Heart right ventricle (tissue), 16 donors: ENCODE results near the gene TENM4. TPM values are rescaled to one million over a fixed set of nuclear protein-coding genes. Genes with fewer than 3 reads are reported as not detected.

Experiments
- ATAC-seq, 8 donors: fragments of 200-7000 bp; cut with Tn5 transposase; one replicate each; pipeline ENCODE4 v1.9.1; 2020; ENCODE audit warnings: mild to moderate bottlenecking in 8 of 8, moderate library complexity in 8 of 8, moderate number of reproducible peaks in 1 of 8
- DNase-seq, 2 donors: peaks; one replicate each; pipeline ENCODE4 v3.0.0-alpha.2; 2020
- H3K27ac ChIP-seq, 10 donors: fragments of 200-600 bp; sonication (generic) in 2 of 10; one replicate each; pipeline versions ENCODE4 v1.5.0 to v1.8.0; 2020 to 2022; ENCODE audit warnings: mild to moderate bottlenecking in 3 of 10
- H3K27me3 ChIP-seq, 7 donors: fragments of 200-600 bp; one replicate each; pipeline ENCODE4 v1.8.0; 2021 to 2022; ENCODE audit warnings: mild to moderate bottlenecking in 2 of 7
- H3K36me3 ChIP-seq, 9 donors: fragments of 200-600 bp; sonication (generic) in 1 of 9; one replicate each; pipeline versions ENCODE4 v1.5.0 to v1.8.0; 2020 to 2022; ENCODE audit warnings: mild to moderate bottlenecking in 2 of 9
- H3K4me1 ChIP-seq, 9 donors: fragments of 200-600 bp; sonication (generic) in 1 of 9; one replicate each; pipeline versions ENCODE4 v1.5.0 to v1.8.0; 2020 to 2022; ENCODE audit warnings: mild to moderate bottlenecking in 4 of 9
- H3K4me3 ChIP-seq, 10 donors: fragments of 200-600 bp; sonication (generic) in 2 of 10; one replicate each; pipeline versions ENCODE4 v1.5.0 to v1.8.0; 2020 to 2022; ENCODE audit warnings: mild to moderate bottlenecking in 7 of 10, moderate library complexity in 2 of 10
- H3K9me3 ChIP-seq, 11 donors: fragments of 200-600 bp in 10 of 11; sonication (generic) in 2 of 11; one replicate each; pipeline versions ENCODE4 v1.5.0 to v1.8.0; 2013 to 2022; ENCODE audit warnings: mild to moderate bottlenecking in 2 of 11, control low read depth in 1 of 11, moderate library complexity in 1 of 11
- WGBS, 2 donors: extraction: QIAGEN DNeasy Blood & Tissue Kit; methylation state at CpG; one replicate each; pipeline ENCODE4 v1.1.7; 2013; ENCODE audit warnings: inconsistent platforms in 1 of 2; 5-methylcytosine and 5-hydroxymethylcytosine counted together
- intact Hi-C, 10 donors: fragments of 100-400 bp; cut with DNase I; formaldehyde crosslinking; loops; one replicate each; pipeline versions ENCODE4 v1.11.1 to v1.14.2; 2022
- polyA plus RNA-seq, 2 donors: library from polyadenylated mRNA; stranded (reverse); fragments of 200-250 nt; gene quantifications; one replicate each; pipeline ENCODE4 v1.2.3, GENCODE V29; 2013
- total RNA-seq, 10 donors: library from RNA; stranded (reverse); fragmentation: NEBNext Ultra II Directional in 3 of 10; extraction: Animal tissue kit (Norgen Biotek cat#: 25700) in 3 of 10; gene quantifications; one replicate each; pipeline versions ENCODE4 v1.2.1 to v1.2.4, GENCODE V29; 2021 to 2023
- TF ChIP-seq, protein P1 (sequence below), 9 donors: fragments of 200-600 bp; sonication (generic) in 2 of 9; IDR thresholded peaks; one replicate each; pipeline versions ENCODE4 v1.5.0 to v1.8.0; 2021 to 2022; ENCODE audit warnings: antibody characterized with exemption in 9 of 9, mild to moderate bottlenecking in 5 of 9, moderate library complexity in 1 of 9
- donor health status: Arrhythmogenic right ventricular cardiomyopathy.
- donor health status: ischemic (EF 13 %, LVEDD 7.1; RV severe dilation, severe dysfunction).
- donor health status: healthy with polysubstance abuse.
- donor health status: DM: no; HTN: yes; CAD: no.
- donor health status: DM: no; HTN: no; CAD: no.
- donor health status: ischemic (EF 25% LVEDD 6.9; RV normal size, moderate dysfunction).
- donor health status: ischemic (EF 25% LVEDD 5.7; RV mildly dilated, moderate dysfunction).
- donor health status: healthy.
- donor health status: DM: yes; HTN: yes; CAD: no.
- donor health status: Ischemic cardiomyopathy.
- donor health status: ischemic (EF 35%, LVEDD 5.7; RV mildly dilated, moderate dysfunction).
- donor health status: nonischemic (EF 11% LVEDD 7.7; RV severe dilation, severe dysfunction).
- donor health status: DM: yes; HTN: yes; CAD: no.
- donor health status: PGD.
- donor health status: ischemic (EF 29% LVEDD 5.4; RV normal size, mild dysfunction).
- donor health status: nonischemic (EF 23%, LVEDD 6.1; RV moderate dilation, normal function).

TENM4 gene
- total and polyA plus RNA-seq, 12 donors = 0.10 to 3.6 (median 0.91) TPM

DNA sequence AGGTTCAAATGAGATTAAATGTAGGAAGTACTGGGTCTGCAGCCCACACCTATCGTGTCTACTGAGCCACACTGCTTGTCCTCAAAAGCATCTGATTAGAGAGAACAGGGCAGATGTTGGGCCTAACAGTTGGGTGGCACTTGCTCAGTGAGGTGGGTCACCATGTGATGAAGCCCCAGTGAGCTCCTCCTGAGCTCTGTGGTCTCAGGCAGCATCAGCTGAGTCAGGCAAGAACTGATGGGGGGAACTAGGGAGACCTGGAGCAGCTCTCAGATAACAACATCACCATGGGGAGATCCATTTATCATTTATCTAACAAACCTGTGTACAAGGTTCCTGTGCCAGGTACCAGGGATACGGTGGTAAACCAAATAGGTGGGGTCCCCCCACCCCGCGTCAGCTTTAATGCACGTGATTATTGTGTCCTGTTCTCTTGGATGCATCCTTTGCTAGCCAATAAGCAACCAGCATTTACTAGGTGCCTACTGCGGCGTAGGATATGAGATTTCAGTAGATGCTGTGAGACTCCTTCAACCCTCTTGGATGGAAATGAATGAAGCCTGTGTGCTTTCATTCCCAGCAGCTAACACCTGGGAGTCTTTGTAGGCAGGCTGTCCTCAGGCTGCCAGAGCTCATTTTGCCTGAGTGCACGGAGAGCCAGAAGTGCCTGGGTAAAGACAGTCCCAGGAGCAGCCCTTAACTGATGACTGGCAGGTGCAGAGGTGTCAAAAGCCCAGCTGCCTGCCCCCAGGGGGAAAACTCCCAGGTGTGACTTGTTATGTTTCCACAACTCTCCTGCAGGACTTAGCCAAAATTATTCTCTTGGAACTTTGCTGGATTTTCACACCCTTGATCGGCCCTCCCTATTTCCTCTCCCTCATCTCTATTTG, 792.6 kb downstream of the TENM4 start:
- H3K27me3 ChIP-seq = peaks cover 0 to 11% (median 0%) of the 10 kb centered on the region in 7 donors
- H3K4me1 ChIP-seq = peaks cover 0 to 3% (median 0%) of the 10 kb centered on the region in 9 donors
- no peak overlapping the region for H3K4me3 ChIP-seq
- DNase-seq (no peak), ATAC-seq (no peak)
- no peak overlapping the region for H3K27ac ChIP-seq
- intact Hi-C loops = loop anchor here (2.0 to 10.0 kb wide), 12 partner anchors 67 to 847 kb away; no protein-coding TSS in a partner anchor
- WGBS, 2 donors = 78 to 79% methylated on average over 9 of the region's 9 CpGs
- TF ChIP-seq, protein P1, sequence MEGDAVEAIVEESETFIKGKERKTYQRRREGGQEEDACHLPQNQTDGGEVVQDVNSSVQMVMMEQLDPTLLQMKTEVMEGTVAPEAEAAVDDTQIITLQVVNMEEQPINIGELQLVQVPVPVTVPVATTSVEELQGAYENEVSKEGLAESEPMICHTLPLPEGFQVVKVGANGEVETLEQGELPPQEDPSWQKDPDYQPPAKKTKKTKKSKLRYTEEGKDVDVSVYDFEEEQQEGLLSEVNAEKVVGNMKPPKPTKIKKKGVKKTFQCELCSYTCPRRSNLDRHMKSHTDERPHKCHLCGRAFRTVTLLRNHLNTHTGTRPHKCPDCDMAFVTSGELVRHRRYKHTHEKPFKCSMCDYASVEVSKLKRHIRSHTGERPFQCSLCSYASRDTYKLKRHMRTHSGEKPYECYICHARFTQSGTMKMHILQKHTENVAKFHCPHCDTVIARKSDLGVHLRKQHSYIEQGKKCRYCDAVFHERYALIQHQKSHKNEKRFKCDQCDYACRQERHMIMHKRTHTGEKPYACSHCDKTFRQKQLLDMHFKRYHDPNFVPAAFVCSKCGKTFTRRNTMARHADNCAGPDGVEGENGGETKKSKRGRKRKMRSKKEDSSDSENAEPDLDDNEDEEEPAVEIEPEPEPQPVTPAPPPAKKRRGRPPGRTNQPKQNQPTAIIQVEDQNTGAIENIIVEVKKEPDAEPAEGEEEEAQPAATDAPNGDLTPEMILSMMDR (IDR thresholded peaks at IDR 0.05) = no peak
- no peaks in the 10 kb centered on the region for H3K9me3 ChIP-seq
- no peaks in the 10 kb centered on the region for H3K36me3 ChIP-seq

DNA sequence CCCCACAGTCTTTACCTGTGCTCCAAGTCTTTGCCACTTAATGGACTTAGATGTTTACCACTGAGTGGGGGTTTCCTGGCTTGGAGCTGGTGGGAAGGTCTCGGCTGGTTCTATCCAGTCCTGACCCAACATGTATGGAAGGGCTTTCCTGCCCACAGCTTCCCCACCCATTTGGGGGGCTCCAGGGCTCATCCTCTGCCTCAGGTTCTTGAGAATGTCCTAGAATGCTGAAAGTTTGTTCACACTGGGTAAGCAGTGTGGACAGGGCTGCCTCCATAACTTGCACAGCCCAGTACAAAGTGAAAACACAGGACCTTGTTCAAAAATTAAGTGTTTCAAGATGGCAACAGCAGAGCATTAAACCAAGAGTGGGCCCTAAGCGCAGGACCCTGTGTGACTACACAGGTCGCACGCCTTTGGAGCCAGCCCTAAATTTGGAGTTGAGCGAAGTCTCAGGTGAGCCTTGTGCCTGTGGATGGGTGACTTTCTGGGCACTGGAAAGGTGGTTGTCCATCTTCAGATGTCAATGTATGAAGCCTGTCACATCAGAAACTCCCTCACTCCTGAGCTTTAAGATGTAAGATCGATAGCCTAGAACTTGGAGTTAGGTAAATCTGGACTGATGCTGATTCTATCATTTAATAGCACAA, 793.4 kb downstream of the TENM4 start:
- H3K9me3 ChIP-seq = no peaks in the 10 kb centered on the region
- H3K4me3 ChIP-seq = no peak overlapping the region
- no peak overlapping the region for H3K27ac ChIP-seq
- H3K4me1 ChIP-seq = peaks cover 0 to 3% (median 0%) of the 10 kb centered on the region in 9 donors
- TF ChIP-seq, protein P1 (IDR thresholded peaks at IDR 0.05) = no peak
- WGBS, 2 donors = 80 to 81% methylated on average over 6 of the region's 6 CpGs
- no peaks in the 10 kb centered on the region for H3K36me3 ChIP-seq
- peaks cover 0 to 11% (median 0%) of the 10 kb centered on the region in 7 donors for H3K27me3 ChIP-seq
- ATAC-seq (no peak), DNase-seq (no peak)
- intact Hi-C loops = loop anchor here (5.0 to 10.0 kb wide), 11 partner anchors 67 to 847 kb away; no protein-coding TSS in a partner anchor

DNA sequence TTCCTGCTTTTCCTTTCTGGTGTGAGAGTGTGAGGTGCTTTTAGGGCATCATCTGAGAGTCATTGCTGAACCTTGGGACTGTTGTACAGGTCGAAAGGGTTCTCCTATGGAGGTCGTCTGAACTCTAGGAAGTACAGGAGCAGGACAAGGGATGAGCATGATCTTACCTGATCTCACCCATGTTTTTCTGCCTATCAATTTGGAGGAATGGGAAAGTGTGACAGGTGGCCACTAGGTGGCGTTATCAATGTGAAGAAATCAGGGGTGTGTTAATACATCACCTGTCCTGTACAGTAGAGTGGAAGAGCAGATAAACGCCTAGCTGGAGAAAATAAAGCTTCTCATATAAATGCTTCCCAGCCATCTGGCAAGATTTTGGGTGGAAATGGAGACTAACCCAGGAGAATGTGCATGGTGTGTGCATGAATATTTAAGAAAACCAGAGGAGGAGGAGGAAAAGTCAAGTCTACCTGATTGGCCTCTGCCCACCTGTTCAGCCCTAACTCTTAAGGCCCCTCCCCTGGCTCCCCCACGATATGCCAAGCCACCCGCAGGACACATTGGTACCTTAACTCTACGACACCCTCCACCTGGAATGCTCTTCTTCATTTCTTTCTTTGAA, 794.2 kb downstream of the TENM4 start:
- WGBS, 2 donors = 29 to 32% methylated on average over 7 of the region's 7 CpGs
- ATAC-seq = peak in 5 of 8 donors; percentile 42 to 59 (median 55)
- peak in 1 of 2 donors; percentile 18 for DNase-seq
- Histone ChIP-seq H3K27me3 (peaks cover 0 to 13% (median 0%) of the 10 kb centered on the region in 7 donors), H3K4me1 (peaks cover 0 to 3% (median 0%) of the 10 kb centered on the region in 9 donors), H3K4me3 (no peak overlapping the region), H3K27ac (no peak overlapping the region), H3K36me3 (no peaks in the 10 kb centered on the region), H3K9me3 (no peaks in the 10 kb centered on the region)
- intact Hi-C loops = loop anchor here (1.0 to 10.0 kb wide), 12 partner anchors 68 to 848 kb away; no protein-coding TSS in a partner anchor
- TF ChIP-seq, protein P1 (IDR thresholded peaks at IDR 0.05) = peak; percentile 50 to 83 (median 74)
